Measurements from ENCODE around the gene RSBN1L.
A peak's percentile ranks its signal among the peaks of the same experiment; 100 is the strongest.

The RSBN1L gene

GRCh38 chr7:77731716-77732115 is 35.5 kb downstream of the RSBN1L start:
- no peak for DNase-seq (ENCODE audit: low read depth in 2 of 2)

- DNase-seq (ENCODE audit: low read depth in 2 of 2) = no peak
Observed at GRCh38 chr7:77734659-77735421, 38.6 kb downstream of the RSBN1L start.

- no peak for DNase-seq (ENCODE audit: low read depth in 2 of 2)
Observed at GRCh38 chr7:77735457-77735856, 39.2 kb downstream of the RSBN1L start.

- no peak for DNase-seq (ENCODE audit: low read depth in 2 of 2)
Observed at GRCh38 chr7:77736991-77737390, 40.7 kb downstream of the RSBN1L start.

- DNase-seq (ENCODE audit: low read depth in 2 of 2) = no peak
Observed at GRCh38 chr7:77738382-77738781, 42.1 kb downstream of the RSBN1L start.

GRCh38 chr7:77738871-77739270 is 42.6 kb downstream of the RSBN1L start:
- no peak for DNase-seq (ENCODE audit: low read depth in 2 of 2)

- DNase-seq (ENCODE audit: low read depth in 2 of 2) = no peak
Observed at GRCh38 chr7:77740257-77740656, 44.0 kb downstream of the RSBN1L start.

GRCh38 chr7:77743518-77743917 is 47.3 kb downstream of the RSBN1L start:
- DNase-seq (ENCODE audit: low read depth in 2 of 2) = no peak

- no peak for DNase-seq (ENCODE audit: low read depth in 2 of 2)
Observed at GRCh38 chr7:77745746-77746145, 49.5 kb downstream of the RSBN1L start.

GRCh38 chr7:77746164-77746823 is 50.0 kb downstream of the RSBN1L start:
- no peak for DNase-seq (ENCODE audit: low read depth in 2 of 2)

GRCh38 chr7:77746824-77747165 is 50.5 kb downstream of the RSBN1L start:
- DNase-seq (ENCODE audit: low read depth in 2 of 2) = no peak

GRCh38 chr7:77747178-77747577 is 50.9 kb downstream of the RSBN1L start:
- no peak for DNase-seq (ENCODE audit: low read depth in 2 of 2)

GRCh38 chr7:77747718-77748117 is 51.5 kb downstream of the RSBN1L start:
- DNase-seq (ENCODE audit: low read depth in 2 of 2) = no peak

- no peak for DNase-seq (ENCODE audit: low read depth in 2 of 2)
Observed at GRCh38 chr7:77752016-77752415, 55.8 kb downstream of the RSBN1L start.

GRCh38 chr7:77753173-77753572 is 56.9 kb downstream of the RSBN1L start:
- no peak for DNase-seq (ENCODE audit: low read depth in 2 of 2)

GRCh38 chr7:77757589-77757988 is 61.3 kb downstream of the RSBN1L start:
- DNase-seq (ENCODE audit: low read depth in 2 of 2) = no peak

GRCh38 chr7:77759294-77759889 is 63.1 kb downstream of the RSBN1L start:
- DNase-seq (ENCODE audit: low read depth in 2 of 2) = peak; percentile 21 to 56

- DNase-seq (ENCODE audit: low read depth in 2 of 2) = no peak
Observed at GRCh38 chr7:77760809-77761453, 64.7 kb downstream of the RSBN1L start.

GRCh38 chr7:77765481-77765880 is 69.2 kb downstream of the RSBN1L start:
- no peak for DNase-seq (ENCODE audit: low read depth in 2 of 2)

- no peak for DNase-seq (ENCODE audit: low read depth in 2 of 2)
Observed at GRCh38 chr7:77765906-77766800, 69.9 kb downstream of the RSBN1L start.

GRCh38 chr7:77766801-77767605 is 70.7 kb downstream of the RSBN1L start:
- DNase-seq (ENCODE audit: low read depth in 2 of 2) = no peak

Data from stimulated activated CD8-positive, alpha-beta memory T cell treated with anti-CD3 and anti-CD28 coated beads, Interleukin-7, amount 100 ng/mL, for 4 hours (primary cell).